Measurements from ENCODE around the gene GLIS1.
"Not testable (repeated sequence)": the region's sequence is repeated elsewhere in the genome, so short reads cannot be mapped to it uniquely, and the experiment has no call there.

Gene GLIS1

DNA sequence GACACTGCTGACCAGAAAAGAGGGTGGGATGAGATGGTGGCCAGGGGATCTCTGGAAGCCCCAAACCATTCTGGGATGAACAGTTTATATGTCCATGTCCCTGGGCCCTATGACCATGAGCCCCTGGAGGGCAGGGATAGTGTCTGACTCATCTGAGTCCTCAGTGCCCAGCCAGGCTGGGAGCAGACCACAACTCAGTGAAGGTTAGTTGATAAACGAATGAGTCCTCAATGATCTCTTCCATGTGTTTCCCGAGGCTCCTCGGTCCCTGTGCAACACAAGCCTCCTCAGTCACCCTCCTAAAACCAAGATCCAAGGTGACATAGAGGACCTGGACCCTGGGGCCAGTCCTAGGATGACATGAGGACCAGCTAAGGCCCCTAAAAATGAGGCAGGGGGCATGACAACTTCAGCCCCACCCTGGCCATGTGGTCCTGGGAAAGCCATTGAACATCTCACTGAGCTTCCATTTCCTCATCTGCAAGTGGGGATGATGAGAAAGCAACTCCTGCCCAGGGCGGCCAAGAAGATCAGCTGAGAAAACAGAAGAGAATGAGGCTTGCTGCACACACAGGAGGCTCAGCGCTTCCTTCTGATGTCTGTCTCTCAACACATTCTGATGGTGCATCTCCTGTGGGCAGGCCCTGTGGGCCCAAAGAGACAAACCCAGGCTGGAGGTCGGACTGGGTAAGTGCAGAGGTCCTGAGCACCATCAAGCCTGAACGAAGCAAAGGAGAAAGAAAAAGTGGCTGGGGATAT is 86.3 kb downstream of the GLIS1 start:
- no peak for DNase-seq (ENCODE audit: low read depth)
- TF ChIP-seq, protein P1, sequence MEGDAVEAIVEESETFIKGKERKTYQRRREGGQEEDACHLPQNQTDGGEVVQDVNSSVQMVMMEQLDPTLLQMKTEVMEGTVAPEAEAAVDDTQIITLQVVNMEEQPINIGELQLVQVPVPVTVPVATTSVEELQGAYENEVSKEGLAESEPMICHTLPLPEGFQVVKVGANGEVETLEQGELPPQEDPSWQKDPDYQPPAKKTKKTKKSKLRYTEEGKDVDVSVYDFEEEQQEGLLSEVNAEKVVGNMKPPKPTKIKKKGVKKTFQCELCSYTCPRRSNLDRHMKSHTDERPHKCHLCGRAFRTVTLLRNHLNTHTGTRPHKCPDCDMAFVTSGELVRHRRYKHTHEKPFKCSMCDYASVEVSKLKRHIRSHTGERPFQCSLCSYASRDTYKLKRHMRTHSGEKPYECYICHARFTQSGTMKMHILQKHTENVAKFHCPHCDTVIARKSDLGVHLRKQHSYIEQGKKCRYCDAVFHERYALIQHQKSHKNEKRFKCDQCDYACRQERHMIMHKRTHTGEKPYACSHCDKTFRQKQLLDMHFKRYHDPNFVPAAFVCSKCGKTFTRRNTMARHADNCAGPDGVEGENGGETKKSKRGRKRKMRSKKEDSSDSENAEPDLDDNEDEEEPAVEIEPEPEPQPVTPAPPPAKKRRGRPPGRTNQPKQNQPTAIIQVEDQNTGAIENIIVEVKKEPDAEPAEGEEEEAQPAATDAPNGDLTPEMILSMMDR (conservative IDR thresholded peaks at IDR 0.05; ENCODE audit: low read depth, low read length) = no peak
- no peak overlapping the region for H3K4me3 ChIP-seq (ENCODE audit: low read depth, low read length)

DNA sequence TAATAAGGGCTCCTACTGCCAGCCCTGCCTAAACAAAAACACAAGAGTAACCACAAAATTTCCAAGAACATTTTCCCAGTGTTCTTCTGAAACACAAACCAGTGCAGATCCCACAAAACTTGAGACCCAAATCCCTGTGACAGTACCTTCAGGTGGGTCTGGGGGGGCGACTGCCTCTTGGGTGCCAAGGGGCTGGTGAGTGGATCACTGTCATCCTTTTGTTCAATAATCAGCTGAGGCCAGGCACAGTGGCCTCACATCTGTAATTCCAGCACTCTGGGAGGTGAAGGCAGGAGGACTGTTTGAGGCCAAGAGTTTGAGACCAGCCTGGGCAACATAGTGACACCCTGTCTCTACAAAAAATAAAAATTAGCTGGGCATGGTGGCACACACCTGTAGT is 87.6 kb downstream of the GLIS1 start:
- TF ChIP-seq, protein P1 (conservative IDR thresholded peaks at IDR 0.05; ENCODE audit: low read depth, low read length) = no peak
- no peak overlapping the region for H3K4me3 ChIP-seq (ENCODE audit: low read depth, low read length)
- no peak for DNase-seq (ENCODE audit: low read depth)

DNA sequence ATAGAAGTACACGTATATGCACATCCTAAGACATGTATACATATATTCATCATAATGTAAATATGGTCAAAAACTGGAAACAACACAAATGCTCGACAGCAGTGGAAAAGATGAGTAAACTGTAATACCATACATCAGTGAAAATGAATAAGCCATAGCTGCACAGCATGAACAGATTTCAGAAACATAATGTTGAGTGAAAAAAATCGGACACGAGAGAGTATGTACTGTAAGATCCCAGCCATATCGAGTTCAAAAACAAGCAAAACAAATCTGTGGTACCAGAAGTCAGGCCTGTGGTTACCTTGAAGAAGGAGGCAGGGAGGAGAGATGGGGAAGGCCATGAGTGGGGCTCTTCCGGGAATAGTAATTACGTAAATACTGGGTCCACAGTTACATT is 90.4 kb downstream of the GLIS1 start:
- TF ChIP-seq, protein P1 (conservative IDR thresholded peaks at IDR 0.05; ENCODE audit: low read depth, low read length) = no peak
- H3K4me3 ChIP-seq (ENCODE audit: low read depth, low read length) = no peak overlapping the region
- no peak for DNase-seq (ENCODE audit: low read depth)

DNA sequence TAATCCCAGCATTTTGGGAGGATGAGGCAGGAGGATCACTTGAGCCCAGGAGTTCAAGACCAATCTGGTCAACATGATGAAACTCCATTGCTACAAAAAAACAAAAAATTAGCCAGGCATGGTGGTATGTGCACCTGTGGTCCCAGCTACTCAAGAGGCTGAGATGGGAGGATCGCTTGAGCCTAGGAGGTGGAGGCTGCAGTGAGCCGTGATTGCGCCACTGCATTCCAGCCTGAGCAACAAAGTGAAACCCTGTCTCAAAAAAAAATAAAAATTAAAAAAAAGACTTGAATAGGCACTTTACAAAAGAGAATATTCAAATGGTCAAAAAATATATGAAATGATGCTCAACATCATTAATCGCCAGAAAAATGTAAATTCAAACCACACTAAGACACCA is 91.0 kb downstream of the GLIS1 start:
- H3K4me3 ChIP-seq (ENCODE audit: low read depth, low read length); DNase-seq (ENCODE audit: low read depth): not testable (repeated sequence)

DNA sequence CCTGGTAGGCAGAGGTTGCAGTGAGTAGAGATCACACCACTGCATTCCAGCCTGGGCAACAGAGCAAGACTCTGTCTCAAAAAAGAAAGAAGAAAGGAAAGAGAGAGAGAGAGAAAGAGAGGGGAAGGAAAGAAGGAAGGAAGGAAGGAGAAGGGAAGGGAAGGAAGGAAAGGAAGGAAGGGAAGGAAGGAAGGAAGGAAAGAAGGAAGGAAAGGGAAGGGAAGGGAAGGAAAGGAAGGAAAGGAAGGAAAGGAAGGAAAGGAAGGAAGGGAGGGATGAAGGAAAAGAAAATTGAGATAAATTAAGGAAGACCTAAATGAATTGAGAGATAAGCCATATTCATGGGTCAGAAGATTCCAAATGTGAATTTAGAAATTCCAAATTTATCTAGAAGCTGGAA is 92.2 kb downstream of the GLIS1 start:
- TF ChIP-seq, protein P1 (conservative IDR thresholded peaks at IDR 0.05; ENCODE audit: low read depth, low read length) = no peak
- H3K4me3 ChIP-seq (ENCODE audit: low read depth, low read length) = no peak overlapping the region
- DNase-seq (ENCODE audit: low read depth) = no peak

DNA sequence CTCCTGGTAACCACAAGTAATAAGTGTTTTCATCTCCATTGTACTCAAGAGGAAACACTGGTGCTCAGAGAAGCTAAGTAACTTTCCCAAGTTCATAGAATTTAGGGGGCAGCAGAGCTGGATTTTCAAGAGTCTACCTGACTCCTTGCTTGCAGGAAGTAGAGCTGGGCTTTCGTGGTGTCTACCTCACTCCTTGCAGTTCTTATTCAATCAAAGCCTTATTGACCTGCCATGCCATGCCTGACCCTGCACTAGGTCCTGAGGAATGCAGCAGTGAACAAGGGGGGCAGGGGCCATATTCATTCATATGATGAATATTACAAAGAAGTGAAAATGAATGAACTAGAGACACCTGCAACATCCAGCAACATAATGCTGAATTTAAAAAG is 93.3 kb downstream of the GLIS1 start:
- H3K4me3 ChIP-seq (ENCODE audit: low read depth, low read length) = no peak overlapping the region
- DNase-seq (ENCODE audit: low read depth) = no peak
- TF ChIP-seq, protein P1 (conservative IDR thresholded peaks at IDR 0.05; ENCODE audit: low read depth, low read length) = no peak

DNA sequence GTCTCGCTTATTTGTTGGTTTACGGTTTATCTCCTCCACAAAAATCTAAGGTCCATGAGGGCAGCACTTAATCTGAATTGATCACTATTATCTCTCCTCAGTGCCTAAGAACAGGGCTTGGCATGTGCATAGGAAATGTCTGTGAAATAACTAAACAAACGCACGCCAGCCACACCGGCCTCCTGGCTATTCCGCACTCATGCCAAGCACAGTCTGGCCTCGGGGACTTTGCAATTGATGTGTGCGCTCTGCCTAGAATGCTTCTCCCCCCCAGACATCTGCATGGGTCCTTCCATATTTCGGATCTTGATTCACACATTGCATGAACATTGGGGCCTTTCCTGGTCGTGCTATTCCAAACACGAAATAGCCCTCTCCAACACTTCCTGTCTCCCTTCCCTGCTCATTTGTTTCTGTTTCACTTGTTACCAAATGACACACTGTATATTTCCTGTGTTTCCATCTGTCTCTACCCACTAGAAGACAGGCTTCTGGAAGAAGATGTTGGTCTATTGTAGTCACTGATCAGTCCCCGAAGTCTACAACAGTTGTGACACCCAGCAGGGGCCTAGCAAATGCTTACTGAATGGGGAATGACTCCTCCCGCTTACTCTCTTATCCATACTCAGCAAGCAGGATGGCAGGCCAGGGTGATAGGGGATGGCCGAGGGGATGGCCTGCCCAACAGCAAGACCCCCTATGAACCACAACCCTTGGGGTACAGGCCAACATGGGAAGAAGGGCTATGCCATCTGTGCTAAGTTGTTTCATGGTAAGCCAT is 93.9 kb downstream of the GLIS1 start:
- TF ChIP-seq, protein P1 (conservative IDR thresholded peaks at IDR 0.05; ENCODE audit: low read depth, low read length) = no peak
- H3K4me3 ChIP-seq (ENCODE audit: low read depth, low read length) = no peak overlapping the region
- DNase-seq (ENCODE audit: low read depth) = peak; percentile 26
